OCI-M2 (cell line): ENCODE data around the gene DUSP28.
"Not testable (repeated sequence)": the region's sequence is repeated elsewhere in the genome, so short reads cannot be mapped to it uniquely, and the experiment has no call there.

ENCODE experiments used
- DNase-seq: peaks from one replicate; lab custom pipeline; 2025; ENCODE audit not compliant: unreplicated experiment; lab: John Stamatoyannopoulos, UW

Gene DUSP28

DNA sequence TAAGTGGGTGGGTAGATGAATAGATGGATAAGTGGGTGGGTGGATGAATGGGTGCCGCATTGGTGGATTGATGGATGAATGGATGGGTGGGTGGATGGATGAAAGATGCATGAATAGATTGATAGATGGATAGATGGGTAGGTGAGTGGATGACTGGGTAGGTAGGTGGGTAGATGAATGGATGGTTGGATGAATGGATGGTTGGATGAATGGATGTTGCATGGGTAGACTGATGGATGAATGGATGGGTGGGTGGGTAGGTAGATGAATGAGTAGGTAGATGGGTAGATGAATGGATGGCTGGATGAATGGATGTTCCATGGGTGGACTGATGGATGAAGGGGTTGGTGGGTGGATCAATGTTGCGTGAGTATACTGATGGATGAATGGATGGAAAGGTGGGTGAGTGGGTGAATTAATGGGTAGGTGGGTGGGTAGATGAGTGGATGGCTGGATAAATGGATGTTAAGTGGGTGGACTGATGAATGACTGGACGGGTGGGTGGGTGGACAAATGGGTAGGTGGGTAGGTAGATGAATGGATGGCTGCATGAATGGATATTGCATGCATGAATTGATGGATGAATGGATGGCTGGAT lies 32.9 kb upstream of the DUSP28 start:
- no peak for DNase-seq

DNA sequence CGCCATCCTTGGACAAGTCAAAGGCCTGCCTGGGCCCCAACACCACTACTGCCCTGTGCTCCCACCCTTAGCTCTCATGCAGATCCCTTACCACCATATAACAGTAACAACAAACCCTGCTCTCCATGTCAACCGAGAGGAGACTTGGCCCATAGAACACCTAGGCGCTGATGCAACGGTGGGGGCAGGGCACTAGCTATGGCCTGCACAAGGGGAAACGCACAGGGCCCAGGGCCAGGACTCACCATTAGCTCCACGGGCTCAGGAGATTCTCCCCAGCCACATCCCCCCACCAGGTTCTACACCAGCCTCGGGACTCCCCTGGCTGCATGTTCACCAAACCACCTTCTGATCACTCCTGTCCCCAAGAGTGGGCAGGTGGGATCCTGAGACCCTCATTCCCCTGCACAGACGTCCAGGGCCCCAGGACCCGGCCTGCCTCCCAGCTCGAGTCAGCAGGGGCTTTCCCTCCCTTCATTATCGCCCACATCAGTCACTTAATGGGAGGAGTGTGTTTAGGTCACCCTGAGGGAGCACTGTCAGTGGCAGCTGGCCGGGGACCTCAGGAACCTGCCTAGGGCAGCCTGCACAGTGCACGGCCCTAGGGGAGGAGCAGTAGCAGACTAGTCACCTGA lies 31.6 kb upstream of the DUSP28 start:
- DNase-seq = no peak

DNA sequence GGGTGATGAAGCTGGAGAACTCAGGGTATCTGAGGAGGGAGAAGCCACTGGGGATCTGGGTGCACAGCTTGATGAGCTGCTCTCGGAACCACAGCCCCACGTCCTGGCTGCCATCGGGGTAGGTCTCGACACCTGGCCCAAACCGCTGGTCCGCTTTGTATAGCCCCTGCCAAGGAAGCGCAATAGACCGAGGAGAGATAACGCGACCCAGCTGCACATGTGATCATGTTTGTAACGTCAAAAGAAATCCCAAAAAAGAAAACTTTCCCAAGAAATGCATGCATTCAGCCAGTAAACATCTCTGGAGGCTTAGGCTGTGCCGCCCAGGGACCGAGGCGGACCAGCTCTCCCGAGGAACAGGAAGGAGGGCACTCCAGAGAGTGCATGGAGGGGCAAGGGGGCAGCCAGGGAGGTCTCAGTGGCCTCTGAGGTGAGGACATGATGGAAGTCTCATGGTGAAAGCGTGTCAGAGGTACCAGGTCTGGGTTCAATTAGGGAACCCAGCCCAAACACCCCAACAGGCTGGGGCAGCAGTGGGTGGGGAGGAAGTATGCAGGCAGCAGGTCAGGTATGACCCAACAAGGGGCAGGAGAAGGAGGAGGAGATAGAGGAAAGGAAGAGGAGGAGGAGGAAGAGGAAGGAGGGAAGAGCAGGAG lies 30.7 kb upstream of the DUSP28 start:
- DNase-seq = no peak

DNA sequence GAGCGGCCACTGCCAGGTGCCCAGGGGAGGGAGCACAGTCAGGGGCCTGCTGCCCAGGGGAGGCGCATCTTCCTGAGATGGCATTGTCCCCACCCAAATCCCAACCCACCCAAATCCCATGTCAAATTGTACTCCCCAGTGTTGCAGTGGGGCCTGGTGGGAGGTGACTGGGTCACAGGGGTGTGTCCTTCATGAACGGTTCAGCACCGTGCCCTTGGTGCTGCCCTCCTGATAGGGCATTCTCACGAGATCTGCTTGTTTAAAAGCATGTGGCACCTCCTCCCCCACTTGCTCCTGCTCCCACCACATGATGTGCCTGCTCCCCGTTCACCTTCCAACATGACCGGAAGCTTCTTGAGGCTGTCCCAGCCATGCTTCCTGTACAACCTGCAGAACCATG lies 30.0 kb upstream of the DUSP28 start:
- no peak for DNase-seq

DNA sequence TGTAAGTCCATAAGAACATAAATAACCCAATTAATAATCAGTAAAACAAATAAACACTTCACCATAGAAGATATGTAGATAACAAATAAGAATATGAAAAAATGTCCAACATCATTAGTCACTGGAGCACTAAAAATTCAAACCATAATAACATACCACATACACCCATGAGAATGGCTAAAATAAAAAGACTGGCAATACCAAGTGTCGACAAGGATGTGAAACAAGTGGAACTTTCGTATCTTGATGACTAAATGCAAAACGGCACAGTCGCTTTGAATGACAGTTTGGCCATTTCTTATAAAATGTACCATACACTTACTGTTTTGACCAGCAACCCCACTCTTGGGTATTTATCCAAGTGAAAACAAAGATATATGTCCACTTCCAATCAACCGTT lies 29.1 kb upstream of the DUSP28 start:
- no peak for DNase-seq

DNA sequence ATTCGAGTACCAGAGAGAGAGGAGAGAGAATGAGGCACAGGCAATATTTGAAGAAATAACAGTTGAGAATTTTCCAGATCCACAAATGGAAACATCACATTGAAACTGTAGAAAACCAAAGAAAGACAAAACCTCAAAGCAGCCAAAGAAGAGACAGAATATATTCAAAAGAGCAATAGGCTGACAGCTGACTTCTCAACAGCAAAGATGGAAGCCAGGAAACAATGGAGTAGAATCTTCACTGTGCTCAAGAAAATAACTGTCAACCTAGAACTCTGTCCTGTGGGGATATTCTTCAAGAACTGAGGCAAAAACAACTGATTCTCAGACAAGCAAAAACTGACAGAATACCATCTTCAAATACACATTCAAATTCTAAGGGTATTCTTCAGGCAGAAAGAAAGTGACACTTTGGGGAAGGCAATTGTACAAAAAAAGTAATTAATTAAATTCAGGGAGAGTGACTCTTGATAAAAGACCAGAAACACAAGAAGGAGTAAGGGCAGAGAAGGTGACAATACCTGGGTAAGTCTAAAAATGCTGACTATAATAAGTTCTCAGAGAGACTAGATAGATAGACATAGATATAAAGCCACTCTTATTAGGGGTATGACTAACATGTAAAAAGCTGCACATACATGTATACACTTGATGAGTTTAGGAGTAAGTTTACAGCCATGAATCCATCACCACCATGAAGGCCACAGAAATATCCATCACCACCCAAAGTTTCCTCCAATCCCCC lies 28.0 kb upstream of the DUSP28 start:
- no peak for DNase-seq

DNA sequence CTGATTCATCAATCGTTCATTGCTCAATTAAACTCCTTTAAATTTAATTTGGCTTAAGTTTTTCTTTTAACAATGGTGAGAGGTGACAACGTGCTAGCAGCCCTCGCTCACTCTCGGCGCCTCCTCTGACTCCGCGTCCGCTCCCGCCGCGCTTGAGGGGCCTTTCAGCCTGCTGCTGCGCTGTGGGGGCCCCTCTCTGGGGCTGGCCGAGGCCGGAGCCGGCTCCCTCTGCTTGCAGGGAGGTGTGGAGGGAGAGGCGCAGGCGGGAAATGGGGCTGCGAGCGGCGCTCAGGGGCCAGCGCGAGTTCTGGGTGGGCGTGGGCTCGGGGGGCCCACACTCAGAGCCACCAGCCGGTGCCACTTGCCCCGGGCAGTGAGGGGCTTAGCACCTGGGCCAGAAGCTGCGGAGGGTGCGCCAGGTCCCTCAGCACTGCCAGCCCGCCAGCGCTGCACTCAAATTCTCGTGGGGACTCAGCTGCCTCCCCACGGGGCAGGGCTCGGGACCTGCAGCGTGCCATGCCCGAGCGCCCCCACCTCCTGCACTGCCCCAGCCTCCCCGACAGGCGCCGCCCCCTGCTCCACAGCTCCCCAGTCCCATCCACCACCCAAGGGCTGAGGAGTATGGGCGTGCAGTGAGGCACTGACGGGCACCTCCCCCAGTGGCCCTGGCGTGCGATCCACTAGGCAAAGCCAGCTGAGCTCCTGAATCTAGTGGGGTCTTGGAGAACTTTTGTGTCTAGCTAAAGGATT lies 22.0 kb upstream of the DUSP28 start:
- DNase-seq = no peak

DNA sequence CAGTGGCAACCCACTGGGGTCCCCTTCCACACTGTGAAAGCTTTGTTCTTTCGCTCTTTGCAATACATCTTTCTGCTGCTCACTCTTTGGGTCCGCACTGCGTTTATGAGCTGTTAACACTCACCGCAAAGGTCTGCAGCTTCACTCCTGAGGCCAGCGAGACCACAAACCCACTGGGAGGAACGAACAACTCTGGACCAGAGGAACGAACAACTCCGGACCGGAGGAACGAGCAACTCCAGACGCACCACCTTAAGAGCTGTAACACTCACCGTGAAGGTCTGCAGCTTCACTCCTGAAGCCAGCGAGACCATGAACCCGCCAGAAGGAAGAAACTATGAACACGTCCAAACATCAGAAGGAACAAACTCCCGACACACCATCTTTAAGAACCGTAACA lies 21.1 kb upstream of the DUSP28 start:
- not testable (repeated sequence) for DNase-seq

DNA sequence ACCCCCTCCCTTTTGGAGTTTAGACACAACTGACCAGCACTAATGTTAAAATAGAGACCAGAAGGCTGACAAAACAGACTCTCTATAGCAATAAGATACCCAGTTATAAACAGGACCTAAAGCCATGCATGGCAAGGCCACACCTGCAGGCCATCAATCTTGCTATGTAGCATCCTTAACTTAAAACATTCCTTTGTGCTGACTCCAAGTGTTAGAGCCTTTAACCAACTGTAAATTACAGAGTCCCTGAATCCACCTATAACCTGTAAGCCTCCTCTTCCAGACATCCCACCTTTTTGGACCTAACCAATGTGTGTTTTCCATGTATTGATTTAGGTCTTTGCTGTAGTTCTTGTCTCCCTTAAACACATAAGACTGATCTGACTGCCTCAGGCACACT lies 20.3 kb upstream of the DUSP28 start:
- no peak for DNase-seq

DNA sequence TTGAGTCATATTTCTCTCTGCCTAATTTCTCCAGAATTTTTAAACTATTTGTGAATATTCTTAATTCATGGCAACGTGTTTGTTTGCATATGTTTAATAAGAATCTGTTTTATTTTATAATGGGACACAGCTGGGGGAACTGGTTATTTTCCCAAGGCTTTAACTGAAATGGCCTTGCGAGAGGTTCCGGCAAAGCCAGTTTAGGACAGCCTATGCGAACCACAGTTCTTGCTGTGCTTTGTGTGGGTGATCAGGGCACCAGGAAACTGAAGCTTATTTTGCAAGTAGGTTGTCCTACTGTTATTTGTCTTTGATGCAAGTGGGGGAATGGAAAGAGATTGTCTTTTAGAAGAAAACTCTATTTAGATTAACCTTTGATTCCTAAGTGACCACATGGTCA lies 8.9 kb upstream of the DUSP28 start:
- DNase-seq = no peak

DNA sequence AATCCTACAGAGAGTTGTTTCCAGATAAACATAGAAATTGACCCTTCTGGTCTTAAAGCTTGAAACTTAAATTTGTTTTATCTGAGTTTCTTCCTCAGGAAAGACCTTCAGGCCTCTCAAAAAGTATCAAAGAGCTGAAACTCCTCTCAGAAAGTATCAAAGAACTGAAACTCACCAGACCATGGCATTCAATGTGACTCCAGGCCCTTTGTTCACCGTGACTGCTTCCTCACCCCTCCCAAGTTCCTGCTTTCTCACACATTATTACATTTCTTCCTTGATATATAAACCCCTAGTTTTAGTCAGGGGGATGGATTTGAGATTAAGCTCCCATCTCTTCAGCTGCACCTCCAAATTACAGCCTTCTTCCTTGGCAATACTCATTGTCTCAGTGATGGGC lies 8.3 kb upstream of the DUSP28 start:
- DNase-seq = no peak

DNA sequence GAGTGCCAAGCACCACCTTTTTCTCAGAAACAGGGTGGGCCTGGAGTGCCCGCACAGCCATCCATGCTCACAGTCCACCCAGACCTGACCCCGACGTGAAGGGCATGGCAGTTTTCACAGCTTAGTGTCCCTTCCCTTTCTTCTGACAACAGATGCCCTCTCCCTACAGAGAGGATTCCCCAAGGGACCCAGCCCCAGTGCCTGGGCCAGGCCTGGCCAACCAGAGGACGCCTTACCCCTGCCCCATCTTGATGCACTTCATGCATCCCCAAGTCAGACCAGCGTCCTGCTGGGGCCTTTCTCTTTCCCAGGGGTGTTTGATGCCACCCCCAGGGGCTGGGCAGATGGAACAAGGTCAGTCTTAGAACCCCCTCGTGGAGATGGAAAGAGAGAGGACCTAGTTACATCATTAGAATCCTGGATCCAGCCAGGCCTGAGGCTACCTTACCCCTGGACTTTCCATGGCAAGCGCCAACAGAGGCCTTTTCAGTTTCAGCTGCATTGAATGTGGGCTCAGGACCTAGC lies 6.1 kb upstream of the DUSP28 start:
- DNase-seq = no peak

DNA sequence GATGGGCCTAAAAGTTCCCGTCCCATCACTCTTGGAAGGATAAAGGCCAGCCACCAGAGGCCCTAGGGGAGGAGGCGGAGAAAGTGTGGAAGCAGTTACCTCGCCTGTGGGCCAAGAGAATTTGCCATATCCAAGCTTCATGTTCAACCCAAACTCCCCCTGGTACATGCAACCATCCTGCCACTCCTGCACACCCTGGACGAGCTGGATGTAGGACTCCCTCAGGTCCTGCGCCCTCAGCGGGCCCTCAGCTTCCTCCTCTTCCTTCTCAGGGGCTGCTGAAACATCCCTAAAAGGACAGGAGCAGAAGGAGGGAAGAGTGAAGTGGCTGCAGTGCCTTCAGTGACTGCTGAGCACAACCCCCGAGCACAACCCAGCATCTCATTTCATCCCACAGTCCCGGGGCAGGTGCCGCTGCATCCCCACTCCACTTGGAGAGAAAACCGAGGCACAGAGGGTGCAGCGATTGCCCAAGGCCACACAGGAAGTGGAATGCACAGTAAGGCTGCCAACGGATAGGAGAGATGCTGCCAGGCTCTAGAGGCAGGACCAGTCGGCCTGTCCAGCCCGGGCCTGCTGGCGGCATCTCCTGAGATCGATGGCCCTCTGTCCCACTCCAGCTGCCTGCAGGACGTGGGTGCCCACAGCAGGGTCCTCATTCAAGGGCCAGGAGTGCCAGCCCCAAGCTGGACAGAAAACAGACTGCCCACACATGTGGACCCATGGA lies 5.2 kb upstream of the DUSP28 start:
- no peak for DNase-seq

DNA sequence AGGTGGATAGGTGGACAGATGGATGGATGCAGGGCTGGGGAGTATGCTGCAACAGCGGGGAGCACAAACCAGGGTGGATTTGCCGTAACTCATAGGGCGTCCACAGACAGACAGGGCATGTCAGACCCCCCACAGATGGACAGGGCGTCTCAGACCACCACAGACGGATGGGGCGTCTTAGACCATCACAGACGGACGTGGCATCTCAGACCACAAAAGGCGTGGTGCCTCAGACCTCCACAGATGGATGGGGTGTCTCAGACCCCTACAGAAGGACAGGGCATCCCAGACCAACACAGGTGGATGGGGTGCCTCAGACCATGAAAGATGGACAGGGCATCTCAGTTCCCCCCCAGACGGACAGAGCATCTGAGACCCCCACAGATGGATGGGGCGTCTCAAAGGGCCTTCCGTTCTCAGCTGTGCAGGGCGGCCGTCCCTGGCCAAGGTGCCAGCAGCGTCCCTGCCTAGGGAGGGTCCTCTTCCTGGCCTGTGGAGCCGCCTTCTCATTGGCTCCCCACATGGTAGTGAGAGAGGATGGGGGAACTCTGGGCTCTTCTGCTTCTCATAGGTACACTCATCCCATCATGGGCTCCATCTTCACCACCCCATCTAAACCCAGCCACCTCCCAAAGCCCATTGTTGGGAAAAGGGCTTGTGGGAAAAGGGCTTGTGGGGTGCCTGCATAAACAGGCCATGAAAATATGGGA lies 4.5 kb upstream of the DUSP28 start:
- no peak for DNase-seq

DNA sequence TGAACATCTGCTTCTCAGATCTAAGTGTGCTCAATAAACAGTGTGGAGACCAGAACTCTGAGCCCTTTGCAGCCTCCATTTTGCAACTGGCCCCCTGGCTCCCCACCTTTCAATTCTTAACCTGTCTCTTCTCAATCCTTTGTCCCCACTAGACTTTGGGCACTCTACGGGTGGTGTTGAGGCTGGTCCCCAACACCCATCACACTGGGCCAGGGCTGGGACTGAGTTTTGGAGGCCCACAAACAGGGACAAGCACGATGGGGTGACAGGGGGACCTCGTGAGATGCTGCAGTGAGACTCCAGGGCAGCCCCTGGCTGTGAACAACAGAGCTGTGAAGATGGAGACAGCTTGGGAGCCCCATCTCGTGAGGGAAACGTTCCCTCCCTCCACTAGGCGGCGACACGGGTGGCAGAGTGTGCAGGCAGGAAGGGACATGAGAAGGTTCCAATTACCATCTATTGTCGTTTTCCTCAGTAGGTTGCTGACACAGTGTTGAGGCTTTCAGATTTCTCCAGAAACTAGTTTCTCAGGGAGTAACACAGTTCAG lies 3.5 kb upstream of the DUSP28 start:
- no peak for DNase-seq

DNA sequence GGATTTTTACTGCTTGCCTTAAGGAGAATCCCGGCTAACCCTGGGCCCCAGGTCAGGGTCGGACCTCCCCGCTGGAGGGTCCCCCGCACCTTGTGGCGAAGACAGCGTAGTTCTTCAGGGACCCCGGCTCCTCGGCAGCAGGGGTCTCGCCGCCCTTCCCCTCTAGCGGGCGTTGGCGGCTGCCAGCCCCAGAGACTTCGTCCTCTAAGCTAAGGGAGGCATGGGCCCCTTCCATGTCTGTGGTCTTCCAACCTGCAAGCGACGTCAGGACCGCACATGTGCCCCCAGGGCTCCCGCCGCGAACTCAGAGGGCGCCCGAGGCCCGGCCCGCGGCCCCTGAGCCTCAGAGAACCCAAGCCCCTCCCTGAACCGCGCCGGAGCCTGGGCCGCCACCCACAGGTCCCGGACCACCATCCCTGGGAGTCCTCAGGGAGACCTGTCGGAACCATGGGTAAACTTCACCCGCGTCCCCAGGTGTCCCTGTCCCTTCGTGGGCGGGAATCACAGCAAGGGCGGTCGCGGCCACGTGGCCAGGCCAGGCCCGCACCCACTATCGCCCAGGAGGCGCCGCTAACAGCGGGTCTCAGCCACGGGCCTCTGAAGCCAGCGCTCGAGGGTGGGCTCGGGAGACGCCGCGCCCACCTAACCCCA lies 2.9 kb upstream of the DUSP28 start:
- no peak for DNase-seq

DNA sequence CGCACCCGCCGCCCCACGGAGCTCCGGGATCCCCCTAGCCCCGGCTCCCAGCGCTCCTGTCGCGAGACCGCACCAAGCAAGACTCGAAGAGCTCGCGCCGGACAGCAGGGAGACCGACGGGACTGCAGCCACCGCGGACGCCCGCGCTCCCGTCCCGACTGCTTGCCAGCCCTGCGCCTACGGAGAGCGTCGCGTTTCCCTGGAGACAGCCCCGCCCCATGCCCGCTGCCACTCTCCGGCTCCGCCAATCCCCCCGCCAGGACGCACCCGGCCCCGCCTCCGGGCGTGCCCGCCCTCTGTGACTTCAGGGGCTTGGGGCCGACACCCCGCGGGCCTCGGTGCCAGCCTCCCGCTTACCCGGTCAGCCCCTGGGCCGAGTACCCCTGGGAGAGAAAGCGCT lies 2.3 kb upstream of the DUSP28 start, which contains the start of gene ANKMY1:
Gene ANKMY1, minus strand, starts transcription at position 181 of the 400 bp plus-strand sequence. CDS start 653 bp downstream, outside the sequence.
- no peak for DNase-seq

DNA sequence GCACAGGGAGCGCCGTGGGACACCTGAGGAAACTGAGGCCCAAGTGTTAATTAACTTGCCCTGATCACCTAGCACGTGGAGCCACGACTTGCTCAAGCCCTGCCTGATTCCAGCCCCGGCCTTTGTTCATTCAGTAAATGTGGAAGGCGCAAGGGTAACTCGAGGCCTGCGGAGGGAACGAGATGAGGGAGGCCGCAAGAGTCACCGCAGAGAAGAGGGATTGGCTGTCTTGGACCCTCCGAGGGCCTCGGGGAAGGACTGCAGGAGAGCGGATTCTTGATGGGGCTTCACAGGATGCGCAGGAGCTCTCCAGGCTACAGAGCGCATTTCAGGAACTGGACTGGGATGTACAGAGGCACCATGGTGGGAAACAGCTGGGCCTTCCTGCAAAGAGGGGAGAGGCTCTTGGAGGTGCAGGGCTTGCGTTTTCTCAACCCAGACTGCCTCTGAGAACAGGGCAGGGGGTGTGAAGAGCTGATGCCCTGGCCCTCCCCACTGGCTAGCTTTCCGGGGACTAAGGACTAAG lies 1.9 kb upstream of the DUSP28 start:
- no peak for DNase-seq

DNA sequence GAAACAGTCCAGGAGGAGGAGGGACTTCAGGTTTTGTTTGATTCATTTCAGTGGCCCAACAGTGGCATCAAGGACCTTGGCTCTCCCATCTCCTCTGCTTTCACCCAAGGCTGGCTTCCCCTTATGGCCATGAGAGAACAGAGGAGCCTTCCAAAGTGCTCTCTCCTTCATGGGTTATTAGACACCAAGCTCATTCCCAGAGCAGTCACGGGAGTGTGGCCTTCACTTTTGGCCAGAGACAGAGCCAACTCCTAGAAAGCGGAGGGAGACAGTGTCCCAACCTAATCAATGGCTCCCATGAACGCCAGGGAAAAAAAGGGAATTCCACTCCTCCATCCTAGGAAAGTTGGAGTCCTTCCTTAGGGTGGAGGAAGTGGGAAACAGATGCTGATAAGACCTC lies 871 bp upstream of the DUSP28 start:
- DNase-seq = no peak
